BE2C (cell line): ENCODE results near the gene PMFBP1.
A peak's percentile ranks its signal among the peaks of the same experiment; 100 is the strongest.

Experiments used
- DNase-seq: peaks from one replicate; pipeline ENCODE4 v3.0.0-alpha.2; 2020
- H3K27me3 ChIP-seq: fragments of 250-450 bp; sonication (Bioruptor Pico); 2 replicates; pipeline ENCODE4 v1.5.1; 2020; ENCODE audit warnings: mild to moderate bottlenecking
- H3K36me3 ChIP-seq: fragments of 250-450 bp; sonication (Bioruptor Pico); 2 replicates; pipeline ENCODE4 v1.5.1; 2020; ENCODE audit warnings: mild to moderate bottlenecking
- H3K4me1 ChIP-seq: fragments of 250-450 bp; sonication (Bioruptor Pico); 2 replicates; pipeline ENCODE4 v1.5.1; 2020
- H3K4me3 ChIP-seq: 2 replicates; pipeline ENCODE4 v1.5.1; 2011; ENCODE audit warnings: low read depth, low read length
- H3K9me3 ChIP-seq: fragments of 250-450 bp; sonication (Bioruptor Pico); 2 replicates; pipeline ENCODE4 v1.5.1; 2020
- TF ChIP-seq, protein P1 (sequence below): IDR thresholded peaks from 2 replicates; pipeline ENCODE4 v1.5.1; 2012; ENCODE audit warnings: mild to moderate bottlenecking, low read depth, low read length

The PMFBP1 gene

DNA sequence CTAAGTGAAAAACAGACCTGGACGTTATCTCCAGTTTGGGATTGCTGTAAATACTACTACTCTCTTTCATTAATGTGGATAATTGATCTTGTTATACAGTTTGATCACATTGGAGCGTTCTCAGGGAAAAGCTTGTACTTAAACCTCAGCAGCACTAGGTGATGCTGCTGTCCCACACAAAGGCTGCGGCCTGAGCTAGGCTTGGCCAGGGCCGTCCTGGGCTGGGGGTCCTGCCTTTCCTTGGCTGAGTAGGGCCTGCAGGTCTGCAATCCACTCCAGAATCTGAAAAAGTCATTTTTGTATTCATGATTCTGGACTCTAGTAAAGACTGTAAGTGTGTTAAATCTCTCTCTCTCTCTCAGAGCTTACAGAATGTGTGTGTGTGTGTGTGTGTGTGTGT, 23.7 kb upstream of the PMFBP1 start:
- H3K4me1 ChIP-seq, result peaks cover 53% of the 10 kb centered on the region
- TF ChIP-seq, protein P1, sequence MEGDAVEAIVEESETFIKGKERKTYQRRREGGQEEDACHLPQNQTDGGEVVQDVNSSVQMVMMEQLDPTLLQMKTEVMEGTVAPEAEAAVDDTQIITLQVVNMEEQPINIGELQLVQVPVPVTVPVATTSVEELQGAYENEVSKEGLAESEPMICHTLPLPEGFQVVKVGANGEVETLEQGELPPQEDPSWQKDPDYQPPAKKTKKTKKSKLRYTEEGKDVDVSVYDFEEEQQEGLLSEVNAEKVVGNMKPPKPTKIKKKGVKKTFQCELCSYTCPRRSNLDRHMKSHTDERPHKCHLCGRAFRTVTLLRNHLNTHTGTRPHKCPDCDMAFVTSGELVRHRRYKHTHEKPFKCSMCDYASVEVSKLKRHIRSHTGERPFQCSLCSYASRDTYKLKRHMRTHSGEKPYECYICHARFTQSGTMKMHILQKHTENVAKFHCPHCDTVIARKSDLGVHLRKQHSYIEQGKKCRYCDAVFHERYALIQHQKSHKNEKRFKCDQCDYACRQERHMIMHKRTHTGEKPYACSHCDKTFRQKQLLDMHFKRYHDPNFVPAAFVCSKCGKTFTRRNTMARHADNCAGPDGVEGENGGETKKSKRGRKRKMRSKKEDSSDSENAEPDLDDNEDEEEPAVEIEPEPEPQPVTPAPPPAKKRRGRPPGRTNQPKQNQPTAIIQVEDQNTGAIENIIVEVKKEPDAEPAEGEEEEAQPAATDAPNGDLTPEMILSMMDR, result peak; percentile 90
- DNase-seq, result peak; percentile 78
- H3K27me3 ChIP-seq, result no peaks in the 10 kb centered on the region
- H3K4me3 ChIP-seq, result no peak overlapping the region
- H3K9me3 ChIP-seq, result no peaks in the 10 kb centered on the region
- no peaks in the 10 kb centered on the region for H3K36me3 ChIP-seq

GRCh38 chr16:72191551-72191950, 19.6 kb upstream of the PMFBP1 start:
- Histone ChIP-seq H3K4me1 (peaks cover 34% of the 10 kb centered on the region), H3K27me3 (no peaks in the 10 kb centered on the region), H3K4me3 (no peak overlapping the region), H3K36me3 (no peaks in the 10 kb centered on the region), H3K9me3 (no peaks in the 10 kb centered on the region)
- DNase-seq, result peak; percentile 38
- TF ChIP-seq, protein P1, result no peak

DNA sequence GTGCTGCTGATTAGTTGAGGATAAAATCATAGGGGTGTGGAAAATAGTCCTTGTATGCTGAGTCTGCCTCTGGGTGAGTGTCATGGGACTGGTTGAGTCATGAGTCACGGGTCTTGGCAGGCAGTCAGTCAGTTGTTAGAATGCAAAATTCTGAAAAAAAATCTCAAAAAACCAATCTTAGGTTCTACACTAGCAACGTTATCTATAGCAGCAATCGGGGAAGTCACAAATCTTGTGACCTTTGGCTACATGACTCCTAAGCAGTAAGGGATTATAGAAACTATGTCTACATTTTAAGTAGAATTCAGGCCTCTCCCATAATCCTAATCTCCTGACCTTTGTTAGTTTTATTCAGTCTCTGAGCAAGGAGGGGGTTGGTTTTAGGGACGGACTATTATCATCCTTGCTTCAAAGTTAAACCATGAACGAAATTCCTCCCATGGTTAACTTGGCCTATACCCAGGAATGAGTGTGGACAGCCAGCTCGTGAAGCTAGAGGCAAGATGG, 18.0 kb upstream of the PMFBP1 start:
- DNase-seq, result peak; percentile 46
- TF ChIP-seq, protein P1, result no peak
- Histone ChIP-seq H3K9me3 (no peaks in the 10 kb centered on the region), H3K4me3 (no peak overlapping the region), H3K36me3 (no peaks in the 10 kb centered on the region), H3K4me1 (peaks cover 29% of the 10 kb centered on the region), H3K27me3 (no peaks in the 10 kb centered on the region)

- no peak for DNase-seq
- H3K4me1 ChIP-seq, result peaks cover 29% of the 10 kb centered on the region
- no peaks in the 10 kb centered on the region for H3K27me3 ChIP-seq
- no peaks in the 10 kb centered on the region for H3K36me3 ChIP-seq
- TF ChIP-seq, protein P1, result no peak
- H3K4me3 ChIP-seq, result no peak overlapping the region
- no peaks in the 10 kb centered on the region for H3K9me3 ChIP-seq
Measured at GRCh38 chr16:72188541-72188940, 16.6 kb upstream of the PMFBP1 start.

DNA sequence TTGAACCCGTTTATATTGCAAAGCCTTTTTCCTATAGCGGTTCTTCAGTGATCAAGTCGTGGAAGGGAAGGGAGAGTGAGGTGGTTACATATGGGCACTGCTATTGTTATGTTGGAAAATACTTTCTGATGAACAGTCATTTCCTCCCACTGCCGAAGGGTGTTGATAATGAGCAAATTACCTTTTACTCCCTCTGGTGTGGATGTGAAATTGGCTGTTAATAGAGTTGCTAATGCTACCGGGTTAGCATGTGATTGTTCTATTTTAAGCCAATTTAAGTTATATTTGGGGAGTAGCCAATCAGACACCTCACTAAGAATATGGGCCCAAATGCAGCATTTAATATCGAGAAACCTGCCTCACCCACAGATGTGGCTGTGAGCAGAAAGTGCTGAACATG, 15.6 kb upstream of the PMFBP1 start:
- Histone ChIP-seq H3K27me3 (no peaks in the 10 kb centered on the region), H3K4me3 (no peak overlapping the region), H3K9me3 (no peaks in the 10 kb centered on the region), H3K36me3 (no peaks in the 10 kb centered on the region), H3K4me1 (peaks cover 29% of the 10 kb centered on the region)
- DNase-seq, result no peak
- TF ChIP-seq, protein P1, result no peak

GRCh38 chr16:72182976-72183375, 11.0 kb upstream of the PMFBP1 start:
- no peaks in the 10 kb centered on the region for H3K36me3 ChIP-seq
- peaks cover 6% of the 10 kb centered on the region; the same call in 1 of the 2 replicates for H3K4me1 ChIP-seq
- no peak for DNase-seq
- no peak overlapping the region for H3K4me3 ChIP-seq
- TF ChIP-seq, protein P1, result no peak
- no peaks in the 10 kb centered on the region for H3K27me3 ChIP-seq
- H3K9me3 ChIP-seq, result no peaks in the 10 kb centered on the region
